ENCODE measurements around the gene KNOP1. TPM values are rescaled to one million over a fixed set of nuclear protein-coding genes. Genes with fewer than 3 reads are reported as not detected.

KNOP1 gene
- total and polyA plus RNA-seq, 2 of the 13 experiments (the other 11 are each of a cell fraction or from before 2014, with no cell fraction given), result 21.2 to 57.5 TPM

DNA sequence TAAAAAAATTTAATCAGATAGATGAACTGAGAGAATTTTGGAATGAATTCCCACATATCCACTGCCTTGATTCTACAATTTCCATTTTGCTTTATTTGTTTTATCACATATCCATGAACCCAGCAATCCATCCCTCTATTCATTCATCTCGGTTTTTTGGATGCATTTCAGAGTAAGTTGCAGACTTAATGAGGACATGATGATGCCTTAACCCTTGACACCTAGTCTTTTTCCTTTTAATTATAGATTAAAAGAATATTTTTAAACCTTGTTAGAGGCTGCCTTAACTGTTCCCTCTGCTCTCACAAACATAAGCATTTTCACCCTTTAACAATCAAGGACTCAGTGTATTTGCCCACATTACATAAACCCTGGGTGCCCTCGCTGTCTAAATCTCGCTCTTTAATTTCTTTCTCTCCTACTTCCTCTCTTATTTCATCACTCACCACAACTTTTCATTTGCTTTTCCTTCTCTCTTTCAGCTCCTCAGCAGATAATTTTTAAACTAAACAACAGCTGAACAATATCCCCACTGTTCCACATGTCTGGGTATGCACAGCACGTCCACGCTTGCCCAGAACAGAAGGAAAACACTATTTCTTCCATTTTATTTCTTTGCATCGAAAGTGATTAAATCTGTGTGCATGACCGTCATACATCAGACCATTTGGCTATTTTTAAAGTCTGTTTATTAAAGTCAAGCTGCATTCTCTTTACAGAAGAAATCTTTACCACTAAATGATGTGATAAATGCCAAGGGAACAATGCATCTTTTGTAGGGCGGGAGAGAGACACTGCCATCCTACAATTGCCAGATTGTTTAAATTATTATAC lies 40.0 kb upstream of the KNOP1 start (continued):
- TF ChIP-seq, protein P1, sequence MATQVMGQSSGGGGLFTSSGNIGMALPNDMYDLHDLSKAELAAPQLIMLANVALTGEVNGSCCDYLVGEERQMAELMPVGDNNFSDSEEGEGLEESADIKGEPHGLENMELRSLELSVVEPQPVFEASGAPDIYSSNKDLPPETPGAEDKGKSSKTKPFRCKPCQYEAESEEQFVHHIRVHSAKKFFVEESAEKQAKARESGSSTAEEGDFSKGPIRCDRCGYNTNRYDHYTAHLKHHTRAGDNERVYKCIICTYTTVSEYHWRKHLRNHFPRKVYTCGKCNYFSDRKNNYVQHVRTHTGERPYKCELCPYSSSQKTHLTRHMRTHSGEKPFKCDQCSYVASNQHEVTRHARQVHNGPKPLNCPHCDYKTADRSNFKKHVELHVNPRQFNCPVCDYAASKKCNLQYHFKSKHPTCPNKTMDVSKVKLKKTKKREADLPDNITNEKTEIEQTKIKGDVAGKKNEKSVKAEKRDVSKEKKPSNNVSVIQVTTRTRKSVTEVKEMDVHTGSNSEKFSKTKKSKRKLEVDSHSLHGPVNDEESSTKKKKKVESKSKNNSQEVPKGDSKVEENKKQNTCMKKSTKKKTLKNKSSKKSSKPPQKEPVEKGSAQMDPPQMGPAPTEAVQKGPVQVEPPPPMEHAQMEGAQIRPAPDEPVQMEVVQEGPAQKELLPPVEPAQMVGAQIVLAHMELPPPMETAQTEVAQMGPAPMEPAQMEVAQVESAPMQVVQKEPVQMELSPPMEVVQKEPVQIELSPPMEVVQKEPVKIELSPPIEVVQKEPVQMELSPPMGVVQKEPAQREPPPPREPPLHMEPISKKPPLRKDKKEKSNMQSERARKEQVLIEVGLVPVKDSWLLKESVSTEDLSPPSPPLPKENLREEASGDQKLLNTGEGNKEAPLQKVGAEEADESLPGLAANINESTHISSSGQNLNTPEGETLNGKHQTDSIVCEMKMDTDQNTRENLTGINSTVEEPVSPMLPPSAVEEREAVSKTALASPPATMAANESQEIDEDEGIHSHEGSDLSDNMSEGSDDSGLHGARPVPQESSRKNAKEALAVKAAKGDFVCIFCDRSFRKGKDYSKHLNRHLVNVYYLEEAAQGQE (IDR thresholded peaks at IDR 0.05; ENCODE audit: borderline replicate concordance in 1 of 2, low read depth in 1 of 2, low read length in 2 of 2), result no peak
- TF ChIP-seq CEBPG (CRISPR knock-in tag; IDR thresholded peaks at IDR 0.05) (peak; percentile 80), ZNF770 (CRISPR knock-in tag; IDR thresholded peaks at IDR 0.05) (0 out of 2 replicates have a peak, but pooled peaks have one; percentile 17), EED (CRISPR knock-in tag; IDR thresholded peaks at IDR 0.05) (no peak), KMT2B (CRISPR knock-in tag; IDR thresholded peaks at IDR 0.05) (no peak), ZFP36 (IDR thresholded peaks at IDR 0.05; ENCODE audit: borderline replicate concordance, low read depth, low read length, partially characterized antibody) (no peak), FOXP1 (IDR thresholded peaks at IDR 0.05) (no peak), FOXP1 (CRISPR knock-in tag; IDR thresholded peaks at IDR 0.05) (peak; percentile 16; the same call in 1 of the 2 replicates), FOXA1 (IDR thresholded peaks at IDR 0.05) (no peak), FOXA1 (CRISPR knock-in tag; IDR thresholded peaks at IDR 0.05) (peak; percentile 38; the same call in 1 of the 2 replicates), HMG20A (CRISPR knock-in tag; IDR thresholded peaks at IDR 0.05; ENCODE audit: borderline replicate concordance) (peak; percentile 38; the same call in 1 of the 2 replicates), ZNF530 (CRISPR knock-in tag; IDR thresholded peaks at IDR 0.05; ENCODE audit: low read depth) (no peak), SKIL (CRISPR knock-in tag; IDR thresholded peaks at IDR 0.05; ENCODE audit: borderline replicate concordance) (peak; percentile 50; the same call in 1 of the 2 replicates), HOMEZ (CRISPR knock-in tag; IDR thresholded peaks at IDR 0.05; ENCODE audit: low read depth) (peak; percentile 13; the same call in 1 of the 2 replicates), ATF3 (CRISPR knock-in tag; IDR thresholded peaks at IDR 0.05) (no peak), SOX13 (IDR thresholded peaks at IDR 0.05) (0 out of 2 replicates have a peak, but pooled peaks have one; percentile 43), SOX13 (CRISPR knock-in tag; conservative IDR thresholded peaks at IDR 0.05 in 1 of 2, IDR thresholded peaks at IDR 0.05 in 1 of 2) (peak in 1 of 2 experiments; percentile 67; a peak in 1 of 4 replicates), ZNF121 (CRISPR knock-in tag; IDR thresholded peaks at IDR 0.05) (peak; percentile 19; the same call in 1 of the 2 replicates), NCOR1 (IDR thresholded peaks at IDR 0.05; ENCODE audit: borderline replicate concordance, low read length) (no peak), CREM (IDR thresholded peaks at IDR 0.05) (peak; percentile 60), CREM (CRISPR knock-in tag; IDR thresholded peaks at IDR 0.05) (no peak)

All from HepG2 (cell line).